ENCODE results near the gene GUCA1A.

Gene GUCA1A

DNA sequence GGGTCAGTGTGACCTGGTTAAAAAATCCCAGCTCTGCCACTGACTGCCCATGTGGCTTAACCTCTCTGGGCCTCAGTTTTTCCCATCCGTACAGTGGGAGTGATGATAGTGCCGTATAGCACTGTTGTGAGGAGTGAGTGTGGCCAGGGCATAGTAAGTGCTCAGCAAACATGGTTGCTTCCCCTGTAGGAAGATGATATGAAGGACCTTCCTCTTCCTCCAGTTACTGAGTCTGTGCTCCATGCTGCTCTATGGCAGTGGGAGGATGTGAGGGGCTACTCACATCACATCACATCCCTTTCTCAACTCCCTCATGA, 43.8 kb upstream of the GUCA1A start:
- H3K4me3 ChIP-seq (replicated peaks in 1 of 2; ENCODE audit: low read depth in 2 of 2, low read length in 2 of 2): no peak overlapping the region
- TF ChIP-seq, protein P1, sequence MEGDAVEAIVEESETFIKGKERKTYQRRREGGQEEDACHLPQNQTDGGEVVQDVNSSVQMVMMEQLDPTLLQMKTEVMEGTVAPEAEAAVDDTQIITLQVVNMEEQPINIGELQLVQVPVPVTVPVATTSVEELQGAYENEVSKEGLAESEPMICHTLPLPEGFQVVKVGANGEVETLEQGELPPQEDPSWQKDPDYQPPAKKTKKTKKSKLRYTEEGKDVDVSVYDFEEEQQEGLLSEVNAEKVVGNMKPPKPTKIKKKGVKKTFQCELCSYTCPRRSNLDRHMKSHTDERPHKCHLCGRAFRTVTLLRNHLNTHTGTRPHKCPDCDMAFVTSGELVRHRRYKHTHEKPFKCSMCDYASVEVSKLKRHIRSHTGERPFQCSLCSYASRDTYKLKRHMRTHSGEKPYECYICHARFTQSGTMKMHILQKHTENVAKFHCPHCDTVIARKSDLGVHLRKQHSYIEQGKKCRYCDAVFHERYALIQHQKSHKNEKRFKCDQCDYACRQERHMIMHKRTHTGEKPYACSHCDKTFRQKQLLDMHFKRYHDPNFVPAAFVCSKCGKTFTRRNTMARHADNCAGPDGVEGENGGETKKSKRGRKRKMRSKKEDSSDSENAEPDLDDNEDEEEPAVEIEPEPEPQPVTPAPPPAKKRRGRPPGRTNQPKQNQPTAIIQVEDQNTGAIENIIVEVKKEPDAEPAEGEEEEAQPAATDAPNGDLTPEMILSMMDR (IDR thresholded peaks at IDR 0.05; ENCODE audit: low read depth, low read length): no peak
- no peak for DNase-seq (ENCODE audit: low read depth in 2 of 2)

DNA sequence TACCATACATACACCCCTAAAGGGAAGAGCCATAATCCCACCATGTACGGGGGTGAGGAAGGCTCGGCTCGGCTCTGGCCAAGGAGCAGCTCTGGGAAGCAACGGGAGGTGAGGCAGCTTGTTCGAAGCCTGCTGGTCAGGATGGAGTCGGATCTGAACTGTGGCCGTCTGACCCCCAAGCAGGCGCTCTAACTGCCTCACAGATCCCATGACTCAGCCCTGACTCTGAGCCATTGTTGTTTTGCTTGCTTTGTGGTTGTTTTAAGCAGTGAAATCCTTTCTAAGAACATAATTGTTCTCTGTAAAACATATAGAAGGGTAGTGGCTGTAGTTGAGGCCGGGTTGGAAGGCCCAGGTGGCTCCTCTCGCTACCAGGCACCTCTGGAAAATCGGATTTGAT, 41.6 kb upstream of the GUCA1A start:
- no peak overlapping the region for H3K4me3 ChIP-seq (replicated peaks in 1 of 2; ENCODE audit: low read depth in 2 of 2, low read length in 2 of 2)
- peak; percentile 61 to 90 for DNase-seq (ENCODE audit: low read depth in 2 of 2)
- TF ChIP-seq, protein P1 (IDR thresholded peaks at IDR 0.05; ENCODE audit: low read depth, low read length): no peak

DNA sequence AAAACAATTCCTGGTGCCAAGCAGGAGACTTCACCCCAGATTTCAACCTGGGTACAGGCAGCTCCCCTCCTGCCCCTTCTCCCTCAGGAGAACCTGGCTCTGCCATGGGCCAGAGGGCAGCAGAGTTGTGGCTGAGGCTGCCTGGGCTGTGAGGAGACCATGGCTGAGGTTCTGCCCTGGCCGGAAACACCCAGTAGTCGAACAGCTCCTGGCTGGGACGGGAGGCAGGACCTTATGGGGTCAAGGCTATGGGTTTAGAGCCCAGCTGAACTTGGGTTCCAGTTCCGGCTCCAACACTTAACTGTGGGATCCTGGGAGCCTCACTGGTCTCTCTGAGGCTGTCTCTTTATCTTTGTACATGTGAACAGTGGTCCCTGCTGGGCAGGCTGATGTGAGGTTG, 39.2 kb upstream of the GUCA1A start:
- DNase-seq (ENCODE audit: low read depth in 2 of 2): no peak
- TF ChIP-seq, protein P1 (IDR thresholded peaks at IDR 0.05; ENCODE audit: low read depth, low read length): no peak
- H3K4me3 ChIP-seq (replicated peaks in 1 of 2; ENCODE audit: low read depth in 2 of 2, low read length in 2 of 2): no peak overlapping the region

DNA sequence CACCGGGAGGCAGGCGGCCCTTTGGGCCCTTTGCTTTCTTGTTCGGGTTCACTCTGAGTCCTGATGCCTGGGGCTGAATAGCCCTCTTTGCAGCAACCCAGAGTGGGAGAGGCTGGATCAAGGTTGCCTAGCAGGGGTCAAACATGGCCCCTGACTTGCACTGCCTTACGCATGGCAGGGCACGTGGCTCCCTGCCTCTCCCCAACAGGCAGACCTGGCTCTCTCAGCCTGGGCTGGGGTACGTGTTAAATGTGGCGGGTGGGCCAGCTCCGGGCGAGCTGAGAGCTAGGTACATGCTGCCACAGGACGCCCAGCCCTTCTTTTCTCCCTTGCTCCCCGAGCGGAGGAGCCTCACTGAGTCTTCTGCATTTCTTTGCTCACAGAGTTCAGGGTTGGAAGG, 38.0 kb upstream of the GUCA1A start:
- H3K4me3 ChIP-seq (replicated peaks in 1 of 2; ENCODE audit: low read depth in 2 of 2, low read length in 2 of 2): no peak overlapping the region
- no peak for DNase-seq (ENCODE audit: low read depth in 2 of 2)
- TF ChIP-seq, protein P1 (IDR thresholded peaks at IDR 0.05; ENCODE audit: low read depth, low read length): no peak

DNA sequence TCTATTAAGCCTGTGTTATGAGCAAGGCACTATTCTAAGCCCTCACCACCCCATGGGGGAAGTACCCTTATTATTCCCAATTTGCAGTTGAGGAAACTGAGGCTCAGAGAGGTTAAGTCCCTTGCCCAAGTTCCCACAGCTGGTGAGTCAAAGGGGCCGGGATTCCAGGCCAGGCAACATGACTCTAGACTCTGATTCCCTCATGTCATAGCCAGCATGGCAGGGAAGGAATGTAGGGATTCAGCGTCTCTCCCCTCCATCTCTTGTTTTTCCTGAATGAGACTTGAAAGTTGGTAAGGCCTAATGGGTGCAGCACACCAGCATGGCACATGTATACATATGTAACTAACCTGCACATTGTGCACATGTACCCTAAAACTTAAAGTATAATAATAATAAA, 37.4 kb upstream of the GUCA1A start:
- no peak for DNase-seq (ENCODE audit: low read depth in 2 of 2)
- H3K4me3 ChIP-seq (replicated peaks in 1 of 2; ENCODE audit: low read depth in 2 of 2, low read length in 2 of 2): no peak overlapping the region
- TF ChIP-seq, protein P1 (IDR thresholded peaks at IDR 0.05; ENCODE audit: low read depth, low read length): no peak

DNA sequence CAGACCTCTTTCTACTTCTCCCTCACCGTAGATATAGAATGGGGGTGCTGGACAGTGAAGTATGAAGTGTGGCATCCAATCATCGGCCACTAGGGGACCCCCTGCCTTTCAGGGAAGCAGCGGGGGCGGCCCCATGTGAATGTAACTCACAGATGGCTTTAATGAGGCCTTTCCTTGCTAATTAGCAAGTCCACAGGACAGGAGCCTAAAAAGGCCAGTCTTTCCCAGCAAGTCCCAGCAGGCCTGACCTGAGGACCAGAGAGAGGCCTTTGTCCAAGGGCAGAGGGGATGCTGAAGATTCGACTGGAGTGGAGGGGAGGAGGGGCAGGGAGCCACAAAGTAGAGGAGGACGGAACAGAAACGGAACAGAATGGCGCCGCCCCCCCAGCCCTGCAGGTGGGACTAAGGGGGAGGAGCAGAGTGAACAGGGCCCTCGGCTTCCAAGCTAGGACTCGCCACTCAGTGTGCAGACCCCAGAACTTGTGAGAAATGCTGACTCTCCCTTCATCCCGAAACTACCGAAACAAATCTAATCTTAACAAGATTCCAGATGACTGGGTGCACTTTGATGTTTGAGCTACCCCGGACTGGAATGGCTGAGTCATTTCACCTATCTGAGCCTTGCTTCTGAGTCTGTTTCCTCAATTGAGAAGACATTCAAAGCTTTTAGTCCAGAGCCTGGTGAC, 36.5 kb upstream of the GUCA1A start:
- H3K4me3 ChIP-seq (replicated peaks in 1 of 2; ENCODE audit: low read depth in 2 of 2, low read length in 2 of 2): no peak overlapping the region
- TF ChIP-seq, protein P1 (IDR thresholded peaks at IDR 0.05; ENCODE audit: low read depth, low read length): peak; percentile 22
- DNase-seq (ENCODE audit: low read depth in 2 of 2): peak; percentile 41 to 72

DNA sequence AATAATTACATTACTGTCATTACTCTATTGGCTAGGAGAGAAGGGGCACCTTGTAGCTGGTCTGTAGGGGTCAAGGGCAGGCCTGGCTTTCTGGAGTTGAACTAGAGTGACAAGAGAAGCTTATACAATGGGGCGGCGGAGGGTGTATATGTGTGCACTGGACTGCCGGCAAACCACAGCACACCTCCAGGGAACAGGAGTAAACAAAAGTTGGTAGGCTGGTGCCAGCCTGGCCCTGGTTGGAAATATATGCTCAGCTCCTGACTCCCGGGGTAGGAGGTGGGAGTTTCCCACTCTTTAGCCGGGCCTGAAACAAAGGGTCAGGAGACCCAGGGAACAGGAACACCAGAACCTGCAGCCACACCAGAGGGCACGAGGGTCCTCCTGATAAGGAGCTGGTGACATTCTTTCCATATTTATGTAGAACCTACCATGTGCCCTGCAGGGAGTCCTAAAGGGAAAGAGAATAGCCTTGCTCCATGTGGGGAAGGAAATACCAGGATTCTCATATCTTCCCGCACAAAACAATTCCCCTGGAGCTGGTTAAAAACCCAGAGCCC, 35.9 kb upstream of the GUCA1A start:
- no peak overlapping the region for H3K4me3 ChIP-seq (replicated peaks in 1 of 2; ENCODE audit: low read depth in 2 of 2, low read length in 2 of 2)
- DNase-seq (ENCODE audit: low read depth in 2 of 2): no peak
- TF ChIP-seq, protein P1 (IDR thresholded peaks at IDR 0.05; ENCODE audit: low read depth, low read length): no peak
